ENCODE data around the gene KIRREL1. TPM values are rescaled to one million over a fixed set of nuclear protein-coding genes. Genes with fewer than 3 reads are reported as not detected.

KIRREL1 gene
- polyA plus RNA-seq, 1 donor (not counting 4 experiments of a cell fraction or from before 2014, with no cell fraction given) = 19.7 TPM

DNA sequence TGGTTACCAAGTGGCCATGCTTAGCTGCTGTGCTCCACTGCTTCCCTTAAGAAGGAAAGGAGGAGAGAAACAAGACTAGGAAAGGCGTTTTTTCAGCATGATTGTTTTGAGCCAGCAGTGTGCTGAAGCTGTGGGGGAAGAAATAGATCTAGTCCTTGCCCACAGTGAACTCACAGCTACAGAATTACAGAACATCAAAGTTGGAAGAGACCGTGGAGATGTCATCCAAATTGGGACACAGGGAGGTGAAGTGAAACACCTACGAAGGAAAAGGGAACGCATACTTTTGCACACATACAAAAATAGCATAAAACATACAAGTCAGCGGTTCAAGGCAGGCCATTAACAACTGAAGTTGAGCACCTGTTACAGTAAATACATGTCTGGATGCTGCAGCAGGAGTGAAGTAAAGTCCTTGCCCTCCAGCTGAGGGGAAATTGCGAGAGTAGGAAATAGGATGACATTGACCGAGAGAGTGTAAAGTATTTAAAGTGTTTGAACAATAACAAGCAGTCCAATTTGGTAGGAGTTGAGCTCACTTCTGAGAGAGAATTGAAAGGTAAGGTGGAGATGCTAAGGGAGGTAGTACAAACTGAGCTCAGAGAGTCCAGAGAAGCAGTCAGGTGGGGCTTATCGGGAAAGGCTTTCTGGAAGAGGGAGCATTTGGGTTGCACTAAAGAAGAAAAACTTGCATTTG, 55.1 kb downstream of the KIRREL1 start:
- FAIRE-seq = peak; percentile 51
- dilution Hi-C loops (cut with MboI; ENCODE audit: extremely low pct_ligation_motif_present, low sequenced_read_pairs) = no loop called here
- DNase-seq (ENCODE audit: low read depth, low spot score) = no peak
- Histone ChIP-seq H3K79me2 (ENCODE audit: control insufficient read depth, insufficient read depth, low read length) (peaks cover 94% of the 10 kb centered on the region), H2AFZ (ENCODE audit: control insufficient read depth, low read length) (no peak overlapping the region), H3K9ac (ENCODE audit: control insufficient read depth, extremely low read depth, insufficient read depth, low read length) (no peak overlapping the region), H3K9me3 (ENCODE audit: control insufficient read depth, low read depth, low read length) (no peaks in the 10 kb centered on the region), H3K4me3 (ENCODE audit: control insufficient read depth in 2 of 3, extremely low read depth in 1 of 3, insufficient read depth in 2 of 3, low read depth in 1 of 3, low read length in 3 of 3) (no peak overlapping the region), H3K4me1 (ENCODE audit: control insufficient read depth, extremely low read depth, insufficient read depth, low read length) (peaks cover 4% of the 10 kb centered on the region), H3K9me1 (ENCODE audit: control insufficient read depth, extremely low read depth, insufficient read depth, low read length) (peaks cover 2% of the 10 kb centered on the region), H4K20me1 (ENCODE audit: control insufficient read depth, extremely low read depth, insufficient read depth, low read length) (peaks cover 5% of the 10 kb centered on the region), H3K4me2 (ENCODE audit: control insufficient read depth, extremely low read depth, insufficient read depth, low read depth, low read length) (no peak overlapping the region), H3K27me3 (ENCODE audit: control insufficient read depth, extremely low read depth, insufficient read depth, low read length) (no peaks in the 10 kb centered on the region), H3K36me3 (ENCODE audit: control insufficient read depth in 2 of 2, extremely low read depth in 1 of 2, insufficient read depth in 2 of 2, low read length in 2 of 2) (peaks cover 9 to 33% of the 10 kb centered on the region in 2 experiments), H3K27ac (ENCODE audit: control insufficient read depth, insufficient read depth, low read length) (no peak overlapping the region)
- TF ChIP-seq EZH2 (IDR thresholded peaks at IDR 0.05; ENCODE audit: low read length) = no peak
- TF ChIP-seq, protein P1, sequence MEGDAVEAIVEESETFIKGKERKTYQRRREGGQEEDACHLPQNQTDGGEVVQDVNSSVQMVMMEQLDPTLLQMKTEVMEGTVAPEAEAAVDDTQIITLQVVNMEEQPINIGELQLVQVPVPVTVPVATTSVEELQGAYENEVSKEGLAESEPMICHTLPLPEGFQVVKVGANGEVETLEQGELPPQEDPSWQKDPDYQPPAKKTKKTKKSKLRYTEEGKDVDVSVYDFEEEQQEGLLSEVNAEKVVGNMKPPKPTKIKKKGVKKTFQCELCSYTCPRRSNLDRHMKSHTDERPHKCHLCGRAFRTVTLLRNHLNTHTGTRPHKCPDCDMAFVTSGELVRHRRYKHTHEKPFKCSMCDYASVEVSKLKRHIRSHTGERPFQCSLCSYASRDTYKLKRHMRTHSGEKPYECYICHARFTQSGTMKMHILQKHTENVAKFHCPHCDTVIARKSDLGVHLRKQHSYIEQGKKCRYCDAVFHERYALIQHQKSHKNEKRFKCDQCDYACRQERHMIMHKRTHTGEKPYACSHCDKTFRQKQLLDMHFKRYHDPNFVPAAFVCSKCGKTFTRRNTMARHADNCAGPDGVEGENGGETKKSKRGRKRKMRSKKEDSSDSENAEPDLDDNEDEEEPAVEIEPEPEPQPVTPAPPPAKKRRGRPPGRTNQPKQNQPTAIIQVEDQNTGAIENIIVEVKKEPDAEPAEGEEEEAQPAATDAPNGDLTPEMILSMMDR (optimal IDR thresholded peaks at IDR 0.05 in 1 of 3, IDR thresholded peaks at IDR 0.05 in 1 of 3, conservative IDR thresholded peaks at IDR 0.05 in 1 of 3; ENCODE audit: extremely low read depth in 1 of 3, insufficient read depth in 2 of 3, low read length in 3 of 3) = no peak

- Histone ChIP-seq H4K20me1 (ENCODE audit: control insufficient read depth, extremely low read depth, insufficient read depth, low read length) (peaks cover 5% of the 10 kb centered on the region), H3K36me3 (ENCODE audit: control insufficient read depth in 2 of 2, extremely low read depth in 1 of 2, insufficient read depth in 2 of 2, low read length in 2 of 2) (peaks cover 9 to 35% of the 10 kb centered on the region in 2 experiments), H3K9me3 (ENCODE audit: control insufficient read depth, low read depth, low read length) (no peaks in the 10 kb centered on the region), H3K4me2 (ENCODE audit: control insufficient read depth, extremely low read depth, insufficient read depth, low read depth, low read length) (no peak overlapping the region), H2AFZ (ENCODE audit: control insufficient read depth, low read length) (no peak overlapping the region), H3K4me3 (ENCODE audit: control insufficient read depth in 2 of 3, extremely low read depth in 1 of 3, insufficient read depth in 2 of 3, low read depth in 1 of 3, low read length in 3 of 3) (no peak overlapping the region), H3K4me1 (ENCODE audit: control insufficient read depth, extremely low read depth, insufficient read depth, low read length) (peaks cover 4% of the 10 kb centered on the region), H3K9ac (ENCODE audit: control insufficient read depth, extremely low read depth, insufficient read depth, low read length) (no peak overlapping the region), H3K27me3 (ENCODE audit: control insufficient read depth, extremely low read depth, insufficient read depth, low read length) (no peaks in the 10 kb centered on the region), H3K9me1 (ENCODE audit: control insufficient read depth, extremely low read depth, insufficient read depth, low read length) (peaks cover 2% of the 10 kb centered on the region), H3K27ac (ENCODE audit: control insufficient read depth, insufficient read depth, low read length) (no peak overlapping the region), H3K79me2 (ENCODE audit: control insufficient read depth, insufficient read depth, low read length) (peaks cover 92% of the 10 kb centered on the region)
- dilution Hi-C loops (cut with MboI; ENCODE audit: extremely low pct_ligation_motif_present, low sequenced_read_pairs) = no loop called here
- DNase-seq (ENCODE audit: low read depth, low spot score) = no peak
- FAIRE-seq = peak; percentile 51
- no peak for TF ChIP-seq EZH2 (IDR thresholded peaks at IDR 0.05; ENCODE audit: low read length)
These were observed 56.4 kb downstream of the KIRREL1 start for GRCh38 chr1:158049853-158050252.

Measured in keratinocyte (primary cell).